Mesendoderm (in vitro differentiated cells): ENCODE data around the gene C3.
"Not testable (repeated sequence)": the region's sequence is repeated elsewhere in the genome, so short reads cannot be mapped to it uniquely, and the experiment has no call there.

Experiments used
- DNase-seq: peaks from one replicate; pipeline ENCODE4 v3.0.0; 2013
- H2AK5ac ChIP-seq: 2 replicates; pipeline ENCODE4 v1.6.1; 2013; ENCODE audit warnings: low read length, inconsistent platforms
- H2BK120ac ChIP-seq: 2 replicates; pipeline ENCODE4 v1.6.1; 2013; ENCODE audit warnings: low read depth, mild to moderate bottlenecking, low read length, moderate library complexity, mixed read lengths
- H2BK15ac ChIP-seq: replicated peaks from 2 replicates; pipeline ENCODE4 v1.6.1; 2013; ENCODE audit warnings: low read depth, mild to moderate bottlenecking, moderate library complexity
- H2BK5ac ChIP-seq: 2 replicates; pipeline ENCODE4 v1.6.1; 2013; ENCODE audit warnings: low read length, inconsistent platforms
- H3K18ac ChIP-seq: 2 replicates; pipeline ENCODE4 v1.6.1; 2013; ENCODE audit warnings: mild to moderate bottlenecking, low read length, mixed read lengths
- H3K23ac ChIP-seq: one replicate; pipeline ENCODE4 v1.6.1; 2013; ENCODE audit warnings: low read length
- H3K27ac ChIP-seq: 2 replicates; pipeline ENCODE4 v1.5.1; 2013; ENCODE audit warnings: low read depth, mild to moderate bottlenecking, inconsistent platforms, low read length, moderate library complexity
- H3K27me3 ChIP-seq: 2 replicates; pipeline ENCODE4 v1.6.1; 2013; ENCODE audit warnings: low read length, control low read depth, mild to moderate bottlenecking, inconsistent platforms; ENCODE audit not compliant: insufficient read depth, poor library complexity
- H3K36me3 ChIP-seq: 2 replicates; pipeline ENCODE4 v1.6.1; 2013; ENCODE audit warnings: low read length, inconsistent platforms; ENCODE audit not compliant: control insufficient read depth, insufficient read depth
- H3K4ac ChIP-seq: one replicate; pipeline ENCODE4 v1.6.1; 2013; ENCODE audit warnings: low read depth, mild to moderate bottlenecking, low read length, moderate library complexity
- H3K4me1 ChIP-seq: 2 replicates; pipeline ENCODE4 v1.6.1; 2013; ENCODE audit warnings: low read depth, low read length, inconsistent platforms; ENCODE audit not compliant: control insufficient read depth
- H3K4me2 ChIP-seq: 2 replicates; pipeline ENCODE4 v1.6.1; 2013; ENCODE audit warnings: low read length
- H3K4me3 ChIP-seq: 2 replicates; pipeline ENCODE4 v1.5.1; 2013; ENCODE audit warnings: mild to moderate bottlenecking, low read length
- H3K56ac ChIP-seq: one replicate; pipeline ENCODE4 v1.6.1; 2013; ENCODE audit warnings: low read length
- H3K79me1 ChIP-seq: 2 replicates; pipeline ENCODE4 v1.6.1; 2013; ENCODE audit warnings: low read length, inconsistent platforms
- H3K79me2 ChIP-seq: 2 replicates; pipeline ENCODE4 v1.6.1; 2013; ENCODE audit warnings: mild to moderate bottlenecking, low read length; ENCODE audit not compliant: control insufficient read depth, insufficient read depth
- H3K9ac ChIP-seq: 2 replicates; pipeline ENCODE4 v1.6.1; 2013; ENCODE audit warnings: low read length, inconsistent platforms
- H4K5ac ChIP-seq: one replicate; pipeline ENCODE4 v1.6.1; 2013; ENCODE audit warnings: low read length
- H4K8ac ChIP-seq: one replicate; pipeline ENCODE4 v1.6.1; 2013; ENCODE audit warnings: low read depth, mild to moderate bottlenecking, control low read depth, low read length, moderate library complexity
- WGBS: extraction: QIAGEN DNeasy Blood & Tissue Kit; methylation state at CpG from one replicate; pipeline ENCODE4 v1.1.7; 2013; ENCODE audit warnings: low lambda C conversion rate, missing lambda C conversion rate; ENCODE audit not compliant: insufficient coverage; ENCODE audit errors: extremely low coverage; 5-methylcytosine and 5-hydroxymethylcytosine counted together

The C3 gene

DNA sequence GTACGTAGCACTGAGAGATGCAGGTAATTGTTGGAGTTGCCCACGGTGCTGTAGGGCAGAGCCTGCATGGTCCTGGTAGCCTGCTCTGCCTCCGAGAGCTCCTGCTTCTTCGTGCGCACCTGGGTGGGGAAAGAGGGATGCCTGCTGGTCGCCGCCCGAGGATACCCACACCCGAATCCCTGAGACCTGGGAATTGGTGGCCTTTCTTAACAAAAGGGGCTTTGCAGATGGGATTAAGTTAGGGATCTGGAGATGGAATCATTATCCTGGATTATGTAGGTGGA, 9.4 kb downstream of the C3 start:
- Histone ChIP-seq H2BK15ac (no peak overlapping the region), H3K4me3 (no peak overlapping the region), H3K27ac (no peak overlapping the region), H4K8ac (no peak overlapping the region), H3K23ac (no peak overlapping the region), H2BK5ac (no peak overlapping the region), H2BK120ac (no peak overlapping the region), H3K4me1 (no peaks in the 10 kb centered on the region), H3K79me1 (no peaks in the 10 kb centered on the region), H3K36me3 (no peaks in the 10 kb centered on the region), H3K18ac (no peak overlapping the region), H3K4me2 (peak overlapping the region; percentile 85), H3K4ac (no peak overlapping the region), H3K27me3 (no peaks in the 10 kb centered on the region), H3K79me2 (no peaks in the 10 kb centered on the region), H2AK5ac (no peak overlapping the region), H3K56ac (peak overlapping the region; percentile 9), H4K5ac (no peak overlapping the region), H3K9ac (no peak overlapping the region)
- WGBS: no CpG with 5 or more reads among the region's 9 CpGs
- DNase-seq: no peak

- peak overlapping the region; percentile 81 for H3K56ac ChIP-seq
- no peak overlapping the region for H3K27ac ChIP-seq
- no peak overlapping the region for H2BK5ac ChIP-seq
- no peak overlapping the region for H2BK15ac ChIP-seq
- no peak overlapping the region for H3K23ac ChIP-seq
- H3K79me1 ChIP-seq: no peaks in the 10 kb centered on the region
- no peak overlapping the region for H3K4ac ChIP-seq
- H4K5ac ChIP-seq: no peak overlapping the region
- H3K27me3 ChIP-seq: no peaks in the 10 kb centered on the region
- peak; percentile 57 for DNase-seq
- H3K79me2 ChIP-seq: no peaks in the 10 kb centered on the region
- H3K18ac ChIP-seq: no peak overlapping the region
- no peak overlapping the region for H4K8ac ChIP-seq
- H3K9ac ChIP-seq: peak overlapping the region; percentile 50
- H3K36me3 ChIP-seq: no peaks in the 10 kb centered on the region
- peak overlapping the region; percentile 85 for H3K4me2 ChIP-seq
- no peak overlapping the region for H2BK120ac ChIP-seq
- no peak overlapping the region for H3K4me3 ChIP-seq
- H3K4me1 ChIP-seq: no peaks in the 10 kb centered on the region
- no peak overlapping the region for H2AK5ac ChIP-seq
- WGBS: 93% methylated on average over 1 of the region's 30 CpGs
Measured at GRCh38 chr19:6710273-6711077, 10.0 kb downstream of the C3 start.

GRCh38 chr19:6709549-6709948, 10.9 kb downstream of the C3 start:
- Histone ChIP-seq H3K4me1 (no peaks in the 10 kb centered on the region), H3K23ac (no peak overlapping the region), H3K4me3 (no peak overlapping the region), H3K79me1 (no peaks in the 10 kb centered on the region), H3K27me3 (no peaks in the 10 kb centered on the region), H4K5ac (no peak overlapping the region), H2BK15ac (no peak overlapping the region), H3K18ac (no peak overlapping the region), H3K4me2 (peak overlapping the region; percentile 29), H3K56ac (peak overlapping the region; percentile 18), H2AK5ac (no peak overlapping the region), H3K36me3 (no peaks in the 10 kb centered on the region), H2BK120ac (no peak overlapping the region), H2BK5ac (no peak overlapping the region), H3K79me2 (no peaks in the 10 kb centered on the region), H4K8ac (no peak overlapping the region), H3K27ac (no peak overlapping the region), H3K9ac (no peak overlapping the region), H3K4ac (no peak overlapping the region)
- no peak for DNase-seq
- whole genome bisulfite sequencing: no CpG with 5 or more reads among the region's 14 CpGs

DNA sequence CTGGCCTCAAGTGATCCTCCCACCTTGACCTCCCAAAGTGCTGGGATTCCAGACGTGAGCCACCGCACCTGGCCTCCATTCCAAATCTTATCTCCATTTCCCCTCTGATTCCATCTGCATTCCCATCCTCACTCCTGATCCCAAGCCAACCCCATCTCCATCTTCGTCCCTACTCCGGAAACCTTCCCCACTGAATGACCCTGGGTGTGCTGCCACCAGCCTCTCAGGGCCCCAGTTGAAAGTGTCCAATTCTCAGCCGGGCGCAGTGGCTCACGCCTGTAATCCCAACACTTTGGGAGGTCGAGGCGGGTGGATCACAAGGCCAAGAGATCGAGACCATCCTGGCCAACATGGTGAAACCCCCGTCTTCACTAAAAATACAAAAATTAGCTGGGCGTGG, 11.5 kb downstream of the C3 start:
- not testable (repeated sequence) for H3K56ac ChIP-seq, H2AK5ac ChIP-seq, H3K4me1 ChIP-seq, H2BK5ac ChIP-seq, DNase-seq, H2BK15ac ChIP-seq, H4K8ac ChIP-seq, H3K36me3 ChIP-seq, H3K27me3 ChIP-seq, H3K4me2 ChIP-seq, H3K79me1 ChIP-seq, H3K9ac ChIP-seq, H3K27ac ChIP-seq, H3K4me3 ChIP-seq, H2BK120ac ChIP-seq, H3K79me2 ChIP-seq, H3K18ac ChIP-seq, H3K23ac ChIP-seq, H4K5ac ChIP-seq, H3K4ac ChIP-seq
- WGBS: no CpG with 5 or more reads among the region's 12 CpGs

DNA sequence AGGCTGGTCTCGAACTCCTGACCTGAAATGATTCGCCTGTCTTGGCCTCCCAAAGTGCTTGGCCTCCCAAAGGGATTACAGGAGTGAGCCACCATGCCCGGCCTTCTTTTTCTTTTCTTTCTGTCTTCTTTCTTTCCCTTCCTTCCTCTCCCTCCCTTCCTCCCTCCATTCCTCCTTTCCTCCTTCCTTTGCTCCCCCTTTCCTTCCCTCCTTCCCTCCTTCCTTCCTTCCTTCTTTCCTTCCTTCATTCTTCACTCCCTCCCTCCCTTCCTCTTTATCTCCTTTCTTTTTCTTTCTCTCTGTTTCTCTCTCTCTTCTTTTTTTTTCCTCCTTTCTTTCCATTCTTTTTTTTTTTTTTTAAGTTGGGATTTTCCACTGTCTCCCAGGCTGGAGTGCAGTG, 12.1 kb downstream of the C3 start:
- H3K27ac ChIP-seq: no peak overlapping the region
- H3K4me3 ChIP-seq: no peak overlapping the region
- no peak overlapping the region for H2BK15ac ChIP-seq
- no peak overlapping the region for H2AK5ac ChIP-seq
- no peaks in the 10 kb centered on the region for H3K79me2 ChIP-seq
- H3K4me2 ChIP-seq: no peak overlapping the region
- no peak overlapping the region for H4K8ac ChIP-seq
- no peak overlapping the region for H3K4ac ChIP-seq
- no peaks in the 10 kb centered on the region for H3K4me1 ChIP-seq
- DNase-seq: no peak
- H4K5ac ChIP-seq: no peak overlapping the region
- no CpG with 5 or more reads among the region's 3 CpGs for WGBS
- H2BK120ac ChIP-seq: no peak overlapping the region
- no peaks in the 10 kb centered on the region for H3K27me3 ChIP-seq
- no peaks in the 10 kb centered on the region for H3K79me1 ChIP-seq
- H2BK5ac ChIP-seq: no peak overlapping the region
- no peak overlapping the region for H3K9ac ChIP-seq
- no peak overlapping the region for H3K23ac ChIP-seq
- no peak overlapping the region for H3K18ac ChIP-seq
- H3K56ac ChIP-seq: no peak overlapping the region
- no peaks in the 10 kb centered on the region for H3K36me3 ChIP-seq

DNA sequence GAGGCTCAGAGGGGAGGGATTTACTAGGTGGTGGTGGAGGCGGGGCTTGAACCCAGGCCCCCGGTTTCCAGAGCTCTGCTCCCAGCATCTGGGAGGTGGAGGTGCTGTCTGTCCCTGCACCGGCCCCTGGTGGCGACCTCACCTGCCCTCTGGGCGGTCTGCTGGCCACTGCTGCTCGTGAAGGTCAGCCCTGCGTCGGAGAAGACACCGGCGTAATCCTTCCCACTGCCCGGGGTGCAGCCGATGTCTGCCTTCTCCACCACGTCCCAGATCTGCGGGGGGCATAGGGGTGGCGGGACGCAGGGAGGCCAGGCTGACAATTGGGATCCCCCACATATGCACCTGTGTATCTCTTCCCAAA, 12.8 kb downstream of the C3 start:
- Histone ChIP-seq H4K5ac (no peak overlapping the region), H2BK5ac (no peak overlapping the region), H3K9ac (no peak overlapping the region), H3K27ac (no peak overlapping the region), H3K36me3 (no peaks in the 10 kb centered on the region), H2BK120ac (no peak overlapping the region), H3K56ac (no peak overlapping the region), H3K27me3 (no peaks in the 10 kb centered on the region), H2AK5ac (no peak overlapping the region), H4K8ac (no peak overlapping the region), H3K4ac (no peak overlapping the region), H3K79me1 (no peaks in the 10 kb centered on the region), H3K4me3 (no peak overlapping the region), H3K18ac (no peak overlapping the region), H2BK15ac (no peak overlapping the region), H3K4me2 (no peak overlapping the region), H3K23ac (no peak overlapping the region), H3K4me1 (no peaks in the 10 kb centered on the region), H3K79me2 (no peaks in the 10 kb centered on the region)
- no peak for DNase-seq
- no CpG with 5 or more reads among the region's 16 CpGs for WGBS
